Psoas muscle (tissue), 8 donors: ENCODE measurements around the gene GK. TPM values are rescaled to one million over a fixed set of nuclear protein-coding genes. Genes with fewer than 3 reads are reported as not detected.

ENCODE experiments used
- ATAC-seq, 4 donors: fragments of 200-7000 bp; cut with Tn5 transposase; one replicate each; pipeline ENCODE4 v1.9.1; 2020; ENCODE audit warnings: moderate library complexity in 3 of 4, mild to moderate bottlenecking in 2 of 4
- DNase-seq, 2 donors: peaks; one replicate each; pipeline ENCODE4 v3.0.0-alpha.2; 2020
- H3K27ac ChIP-seq: fragments of 200-600 bp; one replicate; pipeline ENCODE4 v1.8.0; 2022
- H3K27me3 ChIP-seq, 3 donors: fragments of 200-600 bp in 1 of 3; one replicate each; pipeline versions ENCODE4 v1.6.1 to v1.8.0; 2013 to 2022; ENCODE audit warnings: low read length in 2 of 3, mild to moderate bottlenecking in 2 of 3, moderate library complexity in 1 of 3; ENCODE audit not compliant: insufficient read depth in 3 of 3
- H3K36me3 ChIP-seq, 2 donors: fragments of 200-600 bp in 1 of 2; one replicate each; pipeline versions ENCODE4 v1.6.1 to v1.8.0; 2013 to 2022; ENCODE audit warnings: low read depth in 1 of 2, mild to moderate bottlenecking in 1 of 2, moderate library complexity in 1 of 2; ENCODE audit not compliant: insufficient read depth in 1 of 2
- H3K4me1 ChIP-seq: fragments of 200-600 bp; one replicate; pipeline ENCODE4 v1.8.0; 2022
- H3K4me3 ChIP-seq: fragments of 200-600 bp; one replicate; pipeline ENCODE4 v1.8.0; 2022; ENCODE audit warnings: mild to moderate bottlenecking
- H3K9me3 ChIP-seq: fragments of 200-600 bp; one replicate; pipeline ENCODE4 v1.8.0; 2022
- WGBS, 3 donors: extraction: QIAGEN DNeasy Blood & Tissue Kit; methylation state at CpG; one replicate each; pipeline versions ENCODE4 v1.1.6 to v1.1.7; 2013; 5-methylcytosine and 5-hydroxymethylcytosine counted together
- intact Hi-C, 2 donors: fragments of 100-400 bp; cut with DNase I; formaldehyde crosslinking; loops; one replicate each; pipeline versions ENCODE4 v1.11.0 to v1.14.2; 2022
- long read RNA-seq, 2 donors: library from polyadenylated mRNA; unstranded; transcript quantifications; one replicate each; pipeline ENCODE4 v2.0.0, GENCODE V29; 2021
- polyA plus RNA-seq, 3 donors: library from polyadenylated mRNA; stranded (reverse); fragments of 200-250 nt; gene quantifications; one replicate each; pipeline ENCODE4 v1.2.3, GENCODE V29; 2013
- total RNA-seq, 4 donors: library from RNA; stranded (reverse); fragmentation: NEBNext Ultra II Directional in 2 of 4; extraction: Animal tissue kit (Norgen Biotek cat#: 25700) in 2 of 4; gene quantifications; one replicate each; pipeline versions ENCODE4 v1.2.1 to v1.2.4, GENCODE V29; 2021 to 2023
- TF ChIP-seq, protein P1 (sequence below): fragments of 200-600 bp; IDR thresholded peaks from one replicate; pipeline ENCODE4 v1.8.0; 2022; ENCODE audit warnings: antibody characterized with exemption
- donor health status: healthy with polysubstance abuse.
- donor health status: DM: no; HTN: no; CAD: no; lungs with moderate emphysema.
- donor health status: Bipolar disorder and iron deficiency.
- donor health status: healthy.
- donor health status: DM: yes; HTN: yes; CAD: no.
- donor health status: DM: no; HTN: no; CAD: no.
- donor health status: DM: no; HTN: no; CAD: no.
- donor health status: DM: yes; HTN: yes; CAD: no.

GK gene
- total RNA-seq, result 1 to 10 TPM; 3.3 to 5.1 (median 4.1) TPM
- polyA plus RNA-seq, result 1 to 10 TPM; 1.1 to 5.2 (median 4.2) TPM
- long read RNA-seq, donor 1, partial matches to known transcripts, result 1 of 1 reads
- long read RNA-seq, donor 1, other reads (novel, unspliced or antisense), result 0 of 1 reads
- long read RNA-seq, donor 2, partial matches to known transcripts, result 0 of 3 reads
- long read RNA-seq, donor 2, other reads (novel, unspliced or antisense), result 2 of 3 reads

DNA sequence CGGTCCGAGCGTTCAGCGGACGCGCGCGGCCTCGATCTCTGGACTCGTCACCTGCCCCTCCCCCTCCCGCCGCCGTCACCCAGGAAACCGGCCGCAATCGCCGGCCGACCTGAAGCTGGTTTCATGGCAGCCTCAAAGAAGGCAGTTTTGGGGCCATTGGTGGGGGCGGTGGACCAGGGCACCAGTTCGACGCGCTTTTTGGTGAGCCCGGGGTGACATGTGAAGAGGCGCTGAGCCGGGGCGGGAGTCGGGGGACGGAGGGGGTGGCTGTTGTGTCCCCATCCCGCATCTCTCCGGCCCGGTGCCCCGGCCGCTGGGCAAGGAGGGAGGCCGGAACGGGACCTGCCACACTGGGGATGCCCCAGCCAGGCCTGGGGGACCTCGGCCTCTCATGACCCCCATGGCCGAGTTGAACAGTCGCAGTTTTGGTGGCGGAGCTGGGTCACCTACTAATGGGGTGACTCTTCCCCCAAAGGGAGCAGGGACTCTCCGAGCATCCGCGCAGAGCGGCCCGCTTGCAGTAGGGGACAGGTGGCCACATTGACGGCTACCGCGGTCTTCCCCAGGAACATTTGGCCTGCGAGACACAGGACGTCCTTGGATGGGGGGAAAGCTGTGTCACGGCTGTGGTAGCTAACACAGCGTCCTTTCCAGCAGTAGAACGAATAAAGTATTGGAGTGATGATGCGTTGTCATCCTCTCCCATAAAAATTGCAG lies at the start of gene GK:
Gene GK (plus strand): TSS at position 9 of the 717 bp plus-strand sequence. CDS start 115 bp downstream, at position 124.
- Histone ChIP-seq H3K4me1 (no peaks in the 10 kb centered on the region), H3K27me3 (no peaks in the 10 kb centered on the region), H3K4me3 (peak within 1 kb of the TSS; percentile 76), H3K36me3 (no peaks in the 10 kb centered on the region), H3K27ac (peak within 1 kb of the TSS; percentile 71), H3K9me3 (no peaks in the 10 kb centered on the region)
- TF ChIP-seq, protein P1, sequence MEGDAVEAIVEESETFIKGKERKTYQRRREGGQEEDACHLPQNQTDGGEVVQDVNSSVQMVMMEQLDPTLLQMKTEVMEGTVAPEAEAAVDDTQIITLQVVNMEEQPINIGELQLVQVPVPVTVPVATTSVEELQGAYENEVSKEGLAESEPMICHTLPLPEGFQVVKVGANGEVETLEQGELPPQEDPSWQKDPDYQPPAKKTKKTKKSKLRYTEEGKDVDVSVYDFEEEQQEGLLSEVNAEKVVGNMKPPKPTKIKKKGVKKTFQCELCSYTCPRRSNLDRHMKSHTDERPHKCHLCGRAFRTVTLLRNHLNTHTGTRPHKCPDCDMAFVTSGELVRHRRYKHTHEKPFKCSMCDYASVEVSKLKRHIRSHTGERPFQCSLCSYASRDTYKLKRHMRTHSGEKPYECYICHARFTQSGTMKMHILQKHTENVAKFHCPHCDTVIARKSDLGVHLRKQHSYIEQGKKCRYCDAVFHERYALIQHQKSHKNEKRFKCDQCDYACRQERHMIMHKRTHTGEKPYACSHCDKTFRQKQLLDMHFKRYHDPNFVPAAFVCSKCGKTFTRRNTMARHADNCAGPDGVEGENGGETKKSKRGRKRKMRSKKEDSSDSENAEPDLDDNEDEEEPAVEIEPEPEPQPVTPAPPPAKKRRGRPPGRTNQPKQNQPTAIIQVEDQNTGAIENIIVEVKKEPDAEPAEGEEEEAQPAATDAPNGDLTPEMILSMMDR, result no peak
- intact Hi-C loops, result no loop called here
- ATAC-seq (peak; percentile 44 to 67 (median 50)), DNase-seq (peak; percentile 23 to 57)
- 1 to 30% (median 2%) methylated on average over 18 to 53 of the region's 53 CpGs for WGBS, 3 donors

DNA sequence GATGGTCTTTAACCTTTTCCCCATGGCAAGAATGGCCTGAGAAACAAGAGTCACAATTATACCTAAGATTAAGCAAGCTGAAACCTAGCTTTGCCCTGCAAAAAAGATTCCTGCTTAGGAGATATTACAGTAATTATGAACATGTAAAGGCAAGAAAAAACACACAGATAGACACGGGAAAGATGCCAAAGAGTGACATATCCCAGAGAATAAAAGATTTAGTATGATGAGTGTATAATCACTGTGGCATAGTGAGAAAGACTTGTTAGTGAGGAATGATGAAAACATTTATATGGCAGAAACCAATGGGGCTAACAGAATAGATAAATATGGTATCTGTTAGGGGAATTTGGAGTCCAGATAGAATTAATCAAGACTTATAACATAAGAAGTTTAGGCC lies 46.1 kb upstream of the GK start:
- no peak for ATAC-seq
- Histone ChIP-seq H3K27ac (no peak overlapping the region), H3K27me3 (no peaks in the 10 kb centered on the region), H3K9me3 (no peaks in the 10 kb centered on the region), H3K4me1 (no peaks in the 10 kb centered on the region), H3K4me3 (no peak overlapping the region), H3K36me3 (no peaks in the 10 kb centered on the region)
- 41 to 57% (median 57%) methylated on average over 1 of the region's 1 CpG for WGBS, 3 donors
- no peak for DNase-seq
- intact Hi-C loops, result no loop called here
- TF ChIP-seq, protein P1, result no peak

DNA sequence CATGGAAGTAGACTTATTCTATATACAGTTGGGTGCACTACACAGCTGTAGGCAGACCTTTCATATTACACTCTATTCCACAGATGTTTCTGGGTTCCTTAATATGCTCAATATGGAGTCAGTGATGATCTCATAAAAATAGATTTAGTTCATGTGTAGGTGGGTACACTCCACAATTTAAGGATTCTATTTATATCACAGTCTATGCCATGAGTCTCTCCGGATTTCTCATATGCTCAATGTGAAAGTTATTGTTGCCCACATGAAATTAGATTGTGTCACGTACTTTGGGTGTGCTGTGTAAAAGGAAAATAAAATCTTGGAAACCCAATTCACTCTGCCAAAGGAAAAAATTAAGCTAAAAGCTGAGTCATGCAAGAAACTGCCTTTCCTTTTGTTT lies 43.2 kb upstream of the GK start:
- DNase-seq, result no peak
- H3K36me3 ChIP-seq, result no peaks in the 10 kb centered on the region
- WGBS, 3 donors, result 62 to 78% (median 70%) methylated on average over 2 of the region's 2 CpGs
- H3K4me1 ChIP-seq, result no peaks in the 10 kb centered on the region
- H3K9me3 ChIP-seq, result no peaks in the 10 kb centered on the region
- H3K27me3 ChIP-seq, result no peaks in the 10 kb centered on the region
- TF ChIP-seq, protein P1, result no peak
- intact Hi-C loops, result no loop called here
- H3K27ac ChIP-seq, result no peak overlapping the region
- H3K4me3 ChIP-seq, result no peak overlapping the region
- no peak for ATAC-seq

DNA sequence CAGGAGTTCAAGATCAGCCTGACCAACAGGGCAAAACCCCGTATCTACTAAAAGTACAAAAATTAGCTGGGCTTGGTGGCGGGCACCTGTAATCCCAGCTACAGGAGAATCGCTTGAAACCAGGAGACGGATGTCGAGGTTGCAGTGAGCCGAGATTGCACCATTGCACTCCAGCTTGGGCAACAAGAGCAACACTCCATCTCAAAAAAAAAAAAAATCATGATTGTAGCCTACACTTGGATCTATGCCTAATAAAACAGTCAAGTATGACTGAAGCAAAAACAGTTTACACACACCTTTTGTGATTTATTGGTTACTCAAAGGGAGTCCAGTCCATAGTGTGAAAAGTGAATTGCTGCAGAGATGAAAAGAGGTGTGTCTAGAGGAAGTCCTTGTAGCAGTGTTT lies 41.0 kb upstream of the GK start:
- ATAC-seq, result no peak
- WGBS, 3 donors, result 78 to 91% (median 80%) methylated on average over 6 of the region's 6 CpGs
- Histone ChIP-seq H3K27me3 (no peaks in the 10 kb centered on the region), H3K27ac (no peak overlapping the region), H3K36me3 (no peaks in the 10 kb centered on the region), H3K9me3 (peaks cover 4% of the 10 kb centered on the region), H3K4me3 (no peak overlapping the region), H3K4me1 (no peaks in the 10 kb centered on the region)
- intact Hi-C loops, result no loop called here
- no peak for DNase-seq
- TF ChIP-seq, protein P1, result no peak
